Lower leg skin (tissue), 3 donors: ENCODE data around the gene TUBAL3.

ENCODE experiments used
- POLR2A ChIP-seq, 2 donors: fragments of 450-650 bp; IDR thresholded peaks; one replicate each; pipeline ENCODE4 v1.6.1; 2016 to 2017; ENCODE audit warnings: antibody characterized with exemption in 2 of 2, mild to moderate bottlenecking in 1 of 2, moderate library complexity in 1 of 2
- TF ChIP-seq, protein P1 (sequence below), 3 donors: fragments of 450-650 bp; IDR thresholded peaks; one replicate each; pipeline ENCODE4 v1.5.1; 2016; ENCODE audit warnings: antibody characterized with exemption in 3 of 3, mild to moderate bottlenecking in 3 of 3, moderate library complexity in 2 of 3

DNA sequence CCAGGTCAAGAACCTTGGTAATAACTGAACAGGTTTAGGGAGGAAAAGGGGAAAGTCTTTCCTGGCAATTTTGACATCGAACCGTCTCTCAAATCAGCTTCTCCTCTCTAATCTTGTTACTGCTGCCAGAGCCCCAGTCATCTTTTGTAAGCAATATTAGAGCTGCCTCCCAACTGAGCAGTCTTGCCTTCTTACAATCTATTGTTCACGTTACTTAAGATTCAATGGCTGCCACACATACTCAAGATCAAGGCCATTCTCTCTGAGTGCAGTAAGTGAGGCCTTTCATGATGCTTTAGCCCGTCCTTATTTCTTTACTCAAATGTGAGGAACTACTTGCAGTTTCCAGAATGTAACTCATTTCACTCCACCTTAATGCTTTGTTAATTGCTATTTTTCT, 20.1 kb upstream of the TUBAL3 start:
- TF ChIP-seq, protein P1, sequence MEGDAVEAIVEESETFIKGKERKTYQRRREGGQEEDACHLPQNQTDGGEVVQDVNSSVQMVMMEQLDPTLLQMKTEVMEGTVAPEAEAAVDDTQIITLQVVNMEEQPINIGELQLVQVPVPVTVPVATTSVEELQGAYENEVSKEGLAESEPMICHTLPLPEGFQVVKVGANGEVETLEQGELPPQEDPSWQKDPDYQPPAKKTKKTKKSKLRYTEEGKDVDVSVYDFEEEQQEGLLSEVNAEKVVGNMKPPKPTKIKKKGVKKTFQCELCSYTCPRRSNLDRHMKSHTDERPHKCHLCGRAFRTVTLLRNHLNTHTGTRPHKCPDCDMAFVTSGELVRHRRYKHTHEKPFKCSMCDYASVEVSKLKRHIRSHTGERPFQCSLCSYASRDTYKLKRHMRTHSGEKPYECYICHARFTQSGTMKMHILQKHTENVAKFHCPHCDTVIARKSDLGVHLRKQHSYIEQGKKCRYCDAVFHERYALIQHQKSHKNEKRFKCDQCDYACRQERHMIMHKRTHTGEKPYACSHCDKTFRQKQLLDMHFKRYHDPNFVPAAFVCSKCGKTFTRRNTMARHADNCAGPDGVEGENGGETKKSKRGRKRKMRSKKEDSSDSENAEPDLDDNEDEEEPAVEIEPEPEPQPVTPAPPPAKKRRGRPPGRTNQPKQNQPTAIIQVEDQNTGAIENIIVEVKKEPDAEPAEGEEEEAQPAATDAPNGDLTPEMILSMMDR (IDR thresholded peaks at IDR 0.05) = no peak
- TF ChIP-seq POLR2A (IDR thresholded peaks at IDR 0.05) = no peak
